Activated CD4-positive, CD25-positive, alpha-beta regulatory T cell treated with anti-CD3 and anti-CD28 coated beads, Interleukin-2, amount 50 U/mL, for 24 hours (primary cell): ENCODE data around the gene NPEPPS.

ENCODE experiments used
- ATAC-seq, 2 donors: fragments of 150-1000 bp; cut with Tn5 transposase; one replicate each; pipeline ENCODE4 v1.10.0; 2021; ENCODE audit warnings: mild to moderate bottlenecking in 1 of 2, moderate library complexity in 1 of 2

The NPEPPS gene

GRCh38 chr17:47669081-47669480 is 138.2 kb downstream of the NPEPPS start:
- no peak for ATAC-seq

GRCh38 chr17:47670064-47670463 is 139.2 kb downstream of the NPEPPS start:
- peak; percentile 69 to 79 for ATAC-seq
